NCI-H1417 treated with DMSO at 0.1 percent for 48 hours (cell line): ENCODE data around the gene JKAMP.
"Not testable (repeated sequence)": the region's sequence is repeated elsewhere in the genome, so short reads cannot be mapped to it uniquely, and the experiment has no call there.

Source experiments
- DNase-seq: peaks from one replicate; lab custom pipeline; 2025; lab: John Stamatoyannopoulos, UW

JKAMP gene, protein sequence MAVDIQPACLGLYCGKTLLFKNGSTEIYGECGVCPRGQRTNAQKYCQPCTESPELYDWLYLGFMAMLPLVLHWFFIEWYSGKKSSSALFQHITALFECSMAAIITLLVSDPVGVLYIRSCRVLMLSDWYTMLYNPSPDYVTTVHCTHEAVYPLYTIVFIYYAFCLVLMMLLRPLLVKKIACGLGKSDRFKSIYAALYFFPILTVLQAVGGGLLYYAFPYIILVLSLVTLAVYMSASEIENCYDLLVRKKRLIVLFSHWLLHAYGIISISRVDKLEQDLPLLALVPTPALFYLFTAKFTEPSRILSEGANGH

DNA sequence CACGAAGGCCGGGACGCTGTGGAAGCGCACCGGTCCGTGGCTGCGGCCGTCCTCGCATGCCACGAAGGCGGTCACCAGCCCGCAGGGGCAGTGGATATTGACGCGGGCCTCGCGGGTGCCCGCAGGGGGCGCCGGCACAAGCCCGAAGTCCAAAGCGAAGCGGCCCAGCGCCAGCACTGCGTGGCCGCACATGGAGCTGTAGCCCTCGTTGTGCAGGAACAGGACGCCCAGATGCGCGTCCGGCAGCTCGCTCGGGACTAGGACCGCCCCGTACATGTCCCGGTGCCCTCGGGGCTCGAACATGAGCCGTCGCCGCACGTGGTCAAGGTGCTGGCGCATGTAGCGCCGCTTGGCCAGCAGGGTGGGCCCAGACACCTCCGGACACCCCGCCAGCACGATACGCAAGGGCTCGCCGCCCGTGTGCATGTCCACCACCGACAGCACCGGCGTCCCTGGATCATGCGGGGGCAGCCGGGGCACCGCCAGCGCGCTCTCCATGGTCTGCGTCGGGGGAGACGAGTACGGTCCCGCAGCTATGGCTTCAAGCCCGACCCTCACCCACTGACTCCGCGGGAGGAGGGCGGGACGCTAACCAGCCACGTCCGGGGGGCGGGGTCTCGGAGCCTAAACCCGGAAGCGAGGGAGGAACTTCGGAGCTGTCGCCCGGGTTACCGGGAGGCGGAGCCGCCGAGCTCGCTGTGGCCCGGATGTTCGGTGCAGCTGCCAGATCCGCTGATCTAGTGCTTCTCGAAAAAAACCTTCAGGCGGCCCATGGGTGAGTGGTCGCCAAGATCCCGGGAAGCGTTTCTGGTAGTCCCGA lies at the start of gene JKAMP, which contains the start of gene L3HYPDH:
JKAMP (plus strand) TSS at position 699 of the 820 bp plus-strand sequence; CDS start at position 772, 73 bp downstream.
L3HYPDH (minus strand) TSS at position 590 of the 820 bp plus-strand sequence; CDS start at position 498, 92 bp downstream.
- peak; percentile 48 for DNase-seq

DNA sequence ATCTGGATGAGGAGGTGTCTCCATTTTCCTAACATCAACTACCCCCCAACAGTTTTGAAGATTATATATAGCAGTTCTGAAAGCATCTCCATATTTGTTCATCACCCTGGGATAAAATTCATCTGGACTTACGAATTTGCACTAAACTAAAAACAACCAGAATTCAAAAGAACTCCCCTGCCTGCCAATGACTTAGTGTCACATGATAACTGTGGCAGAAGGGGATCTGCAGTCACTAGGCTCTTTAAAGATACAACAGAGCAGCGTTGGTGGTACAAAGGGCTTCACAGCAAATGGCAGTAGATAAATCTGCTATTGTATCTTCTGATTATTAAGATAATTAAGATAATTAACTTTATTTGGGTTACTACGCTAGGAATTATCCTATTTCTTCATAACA lies 49.2 kb upstream of the JKAMP start:
- DNase-seq = no peak

- no peak for DNase-seq
Measured at GRCh38 chr14:59435987-59436386, 48.3 kb upstream of the JKAMP start.

GRCh38 chr14:59438195-59438647 lies 46.1 kb upstream of the JKAMP start:
- no peak for DNase-seq

- DNase-seq = no peak
Measured at GRCh38 chr14:59439256-59439965, 44.9 kb upstream of the JKAMP start.

- not testable (repeated sequence) for DNase-seq
Measured at GRCh38 chr14:59448673-59449072, 35.6 kb upstream of the JKAMP start.

DNA sequence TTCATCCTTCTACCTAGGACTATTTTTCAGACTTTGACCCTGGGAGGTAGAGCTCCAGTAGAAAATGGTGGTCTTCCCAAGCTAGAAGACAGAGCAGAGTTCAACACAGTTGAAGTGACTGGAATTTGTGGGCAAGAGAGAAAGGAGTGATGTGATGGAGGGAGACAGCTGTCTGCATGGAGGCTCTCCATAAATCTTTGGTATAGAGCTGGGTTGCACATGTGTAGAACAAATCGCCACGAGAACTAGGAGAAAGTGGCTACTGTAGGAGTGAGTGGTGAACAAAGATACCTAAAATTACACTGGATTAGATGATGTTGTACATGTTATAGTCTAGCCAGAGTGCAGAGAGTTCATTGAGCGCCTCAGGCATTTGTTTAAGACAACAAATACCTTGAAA lies 33.6 kb upstream of the JKAMP start:
- no peak for DNase-seq

DNA sequence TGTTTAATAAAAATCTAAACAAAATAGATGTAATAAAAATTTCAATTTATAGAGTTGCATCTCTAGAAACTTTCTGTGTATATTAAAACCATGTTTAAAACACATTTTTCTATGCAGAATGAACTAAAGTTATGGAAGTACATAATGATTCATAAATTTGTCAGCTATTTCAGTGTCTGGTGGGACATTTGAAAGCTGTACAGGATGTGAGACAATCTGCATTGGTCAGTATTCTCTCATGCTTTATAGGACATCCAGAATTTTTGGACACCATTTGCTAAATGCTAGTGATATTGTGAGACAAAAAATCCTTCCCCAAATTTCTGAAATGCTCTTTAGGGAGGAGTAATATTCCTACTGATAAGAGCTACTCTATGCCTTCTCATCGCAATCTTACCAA lies 32.5 kb upstream of the JKAMP start:
- no peak for DNase-seq

DNA sequence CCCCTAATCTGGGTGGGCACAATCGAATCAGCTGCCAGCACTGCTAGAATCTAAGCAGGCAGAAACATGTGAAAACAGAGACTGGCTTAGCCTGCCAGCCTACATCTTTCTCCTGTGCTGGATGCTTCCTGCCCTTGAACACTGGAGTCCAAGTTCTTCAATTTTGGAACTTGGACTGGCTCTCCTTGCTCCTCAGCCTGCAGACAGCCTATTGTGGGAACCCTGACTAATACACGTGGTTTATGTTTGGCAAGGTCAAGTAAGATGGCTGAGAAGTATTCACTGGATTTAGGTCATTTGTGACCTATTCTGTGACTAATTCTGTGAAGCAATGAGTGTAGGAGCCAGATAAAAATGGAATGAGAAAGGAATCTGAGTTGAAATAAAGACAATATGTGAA lies 30.2 kb upstream of the JKAMP start:
- no peak for DNase-seq

GRCh38 chr14:59455411-59455810 lies 28.9 kb upstream of the JKAMP start:
- DNase-seq = no peak

DNA sequence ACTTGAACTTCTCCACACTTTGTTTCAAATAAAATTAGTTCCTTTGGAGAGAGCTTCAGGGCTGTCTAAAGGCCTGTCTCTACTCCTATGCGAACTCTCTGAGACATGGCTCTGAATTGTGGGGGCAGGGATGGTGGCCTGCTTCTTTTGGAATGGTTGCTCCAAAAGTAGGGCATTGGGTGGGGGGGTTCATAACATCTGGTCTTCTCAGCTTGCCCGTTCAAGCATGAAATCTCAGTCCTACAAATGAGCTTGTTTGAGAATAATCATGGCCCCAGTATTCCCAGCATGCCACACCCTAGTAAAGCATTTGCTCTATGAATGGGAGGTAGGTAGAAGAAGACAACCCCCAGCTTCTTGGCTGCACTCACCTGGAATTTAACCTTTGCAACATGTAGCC lies 25.8 kb upstream of the JKAMP start:
- no peak for DNase-seq

DNA sequence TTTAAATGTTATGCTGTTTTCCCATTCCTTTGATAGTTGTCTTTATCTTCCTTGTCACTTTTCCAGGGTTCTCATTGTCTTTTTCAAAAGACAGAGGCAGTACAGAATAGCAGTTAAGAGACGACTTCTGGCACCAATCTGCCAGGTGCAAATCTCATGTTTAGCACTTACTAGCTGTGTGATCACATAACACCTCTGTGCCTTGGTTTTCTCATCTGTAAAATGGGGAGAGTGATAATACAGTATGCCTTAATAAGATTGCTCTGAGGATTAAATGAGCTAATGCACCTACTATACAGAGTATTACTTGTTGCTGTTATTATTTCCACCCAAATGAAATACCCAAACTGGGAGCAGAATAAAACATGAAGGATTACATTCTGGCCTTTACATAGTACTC lies 23.9 kb upstream of the JKAMP start:
- DNase-seq = no peak

DNA sequence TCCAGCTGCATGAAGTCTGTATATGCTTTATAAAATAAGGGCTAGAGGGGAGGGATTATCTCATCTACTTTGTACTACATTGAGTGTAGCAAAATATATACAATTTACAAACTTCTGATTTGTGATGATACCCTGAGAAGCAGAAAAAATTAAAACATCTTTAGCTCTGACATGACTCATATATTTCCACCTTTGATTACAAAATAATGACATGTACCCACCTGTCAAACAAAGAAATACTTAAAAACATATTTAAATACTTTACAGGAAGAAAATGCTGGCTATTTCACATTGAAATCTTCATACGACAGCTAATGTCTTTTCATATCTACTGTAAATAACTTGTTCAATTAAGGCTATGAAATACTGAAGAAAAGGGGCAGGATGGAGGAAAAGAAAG lies 22.4 kb upstream of the JKAMP start:
- DNase-seq = no peak

- no peak for DNase-seq
Measured at GRCh38 chr14:59463787-59464485, 20.4 kb upstream of the JKAMP start.

DNA sequence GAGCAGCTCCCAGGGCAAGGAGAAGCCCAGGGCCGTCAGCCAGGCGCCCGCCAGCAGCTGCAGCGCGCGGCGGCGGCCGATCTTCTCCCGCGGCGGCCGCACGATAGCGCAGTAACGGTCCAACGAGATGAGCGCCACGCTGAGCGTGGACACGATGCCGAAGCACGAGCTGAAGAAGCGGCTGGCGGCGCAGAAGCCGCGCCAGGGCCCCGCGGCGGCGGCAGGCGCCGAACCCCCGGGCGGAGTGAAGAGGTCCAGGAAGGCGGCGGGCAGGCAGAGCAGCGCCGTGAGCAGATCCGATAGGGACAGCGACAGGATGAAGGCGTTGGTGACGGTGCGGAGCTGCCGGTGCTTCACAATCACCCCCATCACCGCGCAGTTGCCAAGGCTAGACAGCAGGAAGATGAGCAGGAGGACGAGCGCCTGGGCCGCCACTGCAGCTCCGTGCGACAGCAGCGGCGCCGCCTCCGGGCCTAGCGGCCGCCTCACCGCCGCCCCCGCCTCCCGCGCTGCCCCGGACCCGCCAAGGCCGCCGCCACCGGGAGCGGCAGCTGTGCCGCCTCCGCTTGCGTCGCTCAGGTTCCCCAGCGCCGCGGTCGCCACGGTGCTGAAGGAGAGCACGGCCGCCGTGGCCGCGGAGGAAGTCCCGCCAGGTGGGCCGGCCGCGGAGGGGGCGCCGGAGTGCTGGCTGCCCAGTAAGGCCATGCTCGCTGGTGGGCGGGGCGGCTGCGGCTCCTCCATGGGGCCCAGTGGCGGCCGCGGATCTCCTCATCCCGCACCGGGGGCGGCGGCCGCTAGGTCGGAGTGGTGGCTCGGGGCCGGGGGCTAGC lies 19.6 kb upstream of the JKAMP start:
- DNase-seq = no peak

- no peak for DNase-seq
Measured at GRCh38 chr14:59465316-59466135, 18.8 kb upstream of the JKAMP start, which contains the start of gene GPR135. Gene GPR135 (minus strand): TSS chr14:59465380. CDS start chr14:59465226, 154 bp downstream.

GRCh38 chr14:59474172-59474571 lies 10.1 kb upstream of the JKAMP start:
- DNase-seq = no peak

GRCh38 chr14:59475709-59476108 lies 8.6 kb upstream of the JKAMP start:
- no peak for DNase-seq

DNA sequence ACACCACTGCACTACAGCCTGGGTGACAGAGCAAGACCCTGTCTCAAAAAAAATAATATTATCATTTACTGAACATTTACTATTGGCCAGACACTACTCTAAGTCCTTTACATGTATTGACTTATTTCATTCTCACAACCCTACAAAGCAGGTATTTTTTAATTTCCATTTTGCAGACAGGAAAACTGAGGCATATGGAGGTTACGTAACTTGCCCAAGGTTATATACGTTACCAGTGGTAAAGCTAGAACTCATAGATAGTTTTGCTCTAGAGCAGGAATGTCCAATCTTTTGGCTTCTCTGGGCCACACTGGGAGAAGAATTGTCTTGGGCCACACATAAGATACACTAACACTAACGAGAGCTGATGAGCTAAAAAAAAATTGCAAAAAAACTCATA lies 5.8 kb upstream of the JKAMP start:
- DNase-seq = no peak

DNA sequence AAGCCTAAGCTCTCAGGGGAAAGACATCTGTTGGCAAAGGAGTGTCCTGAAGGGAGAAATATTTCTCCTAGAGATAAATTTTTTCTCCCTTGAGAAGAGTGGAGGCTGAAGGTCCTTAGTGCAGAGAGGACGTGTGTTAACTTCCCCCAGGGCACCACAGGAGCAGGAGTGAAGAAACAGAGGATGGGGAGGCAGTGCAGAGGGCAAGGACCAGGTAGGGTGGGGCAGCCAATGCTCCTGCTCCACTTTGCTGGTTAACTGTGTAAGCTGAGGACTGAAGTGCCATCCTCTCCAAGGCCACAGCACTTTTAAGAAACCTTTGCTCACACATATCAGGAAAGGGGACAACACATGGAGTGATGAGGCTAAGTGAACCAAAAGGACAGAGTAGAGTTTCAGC lies 4.2 kb upstream of the JKAMP start:
- no peak for DNase-seq
